ENCODE data around the gene GIPR. TPM values are rescaled to one million over a fixed set of nuclear protein-coding genes. Genes with fewer than 3 reads are reported as not detected.

Gene GIPR
- total RNA-seq, 2 donors from 2014 or later: 10.8 to 14.6 TPM

DNA sequence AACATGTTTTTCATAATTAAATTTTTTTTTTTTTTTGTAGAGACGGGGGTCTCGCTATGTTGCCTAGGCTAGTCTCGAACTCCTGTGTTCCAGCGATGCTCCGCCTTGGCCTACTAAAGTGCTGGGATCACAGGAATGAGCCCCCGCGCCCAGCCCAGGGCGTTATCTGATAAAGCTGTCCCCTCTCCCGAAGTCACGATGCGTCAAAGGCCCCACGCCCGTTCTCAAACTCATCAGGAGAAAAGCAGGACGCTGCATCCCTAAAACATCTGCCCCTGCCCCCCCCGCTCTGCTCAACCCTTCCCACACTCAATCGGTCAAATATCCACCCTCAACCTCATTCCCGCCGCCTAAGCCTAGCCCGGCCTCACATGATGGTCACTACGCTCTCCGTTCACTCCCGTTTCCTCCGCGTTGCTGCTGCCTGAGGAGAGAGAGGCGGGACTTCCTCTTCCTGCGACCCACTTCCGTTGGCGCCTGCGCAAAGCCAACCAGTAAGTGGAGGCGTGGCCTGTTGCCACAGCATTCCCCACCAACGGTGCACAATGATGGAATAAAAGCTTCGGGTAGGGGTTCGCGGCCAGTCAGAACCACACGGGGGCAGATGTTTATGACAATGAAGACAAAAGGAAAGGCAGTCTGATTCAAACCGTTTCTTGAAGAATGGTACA lies 23.6 kb downstream of the GIPR start, which contains the start of gene SNRPD2:
Gene SNRPD2 (minus strand): TSS at position 438 of the 671 bp plus-strand sequence. CDS start 65 bp downstream, at position 373.
- no peaks in the 10 kb centered on the region for H3K27me3 Mint-ChIP-seq (ENCODE audit: insufficient read depth)
- Histone ChIP-seq H3K4me3 (ENCODE audit: low read length) (peak within 1 kb of the TSS; percentile 95), H3K27ac (ENCODE audit: low read depth, low read length) (peak within 1 kb of the TSS; percentile 84), H3K27me3 (ENCODE audit: control insufficient read depth, insufficient read depth, low read length, poor library complexity, severe bottlenecking) (no peaks in the 10 kb centered on the region), H3K4me1 (ENCODE audit: control insufficient read depth, insufficient read depth, low read length) (no peaks in the 10 kb centered on the region), H3K36me3 (ENCODE audit: control insufficient read depth, insufficient read depth, low read length) (peaks cover 43% of the 10 kb centered on the region), H3K9ac (ENCODE audit: extremely low read depth, low read length, poor library complexity, severe bottlenecking) (peak within 1 kb of the TSS; percentile 88), H3K9me3 (ENCODE audit: control insufficient read depth, low read length) (no peaks in the 10 kb centered on the region)
- peak; percentile 98 for DNase-seq
- H3K4me1 Mint-ChIP-seq: no peaks in the 10 kb centered on the region
- peaks cover 47% of the 10 kb centered on the region for H3K36me3 Mint-ChIP-seq (ENCODE audit: low read depth)
- WGBS, 2 experiments (ENCODE audit: insufficient coverage in 1 of 2, insufficient read length in 1 of 2): 0 to 1% methylated on average over 24 to 36 of the region's 36 CpGs
- peak within 1 kb of the TSS; percentile 99 for H3K27ac Mint-ChIP-seq
- no peaks in the 10 kb centered on the region for H3K9me3 Mint-ChIP-seq
- TF ChIP-seq, protein P1, sequence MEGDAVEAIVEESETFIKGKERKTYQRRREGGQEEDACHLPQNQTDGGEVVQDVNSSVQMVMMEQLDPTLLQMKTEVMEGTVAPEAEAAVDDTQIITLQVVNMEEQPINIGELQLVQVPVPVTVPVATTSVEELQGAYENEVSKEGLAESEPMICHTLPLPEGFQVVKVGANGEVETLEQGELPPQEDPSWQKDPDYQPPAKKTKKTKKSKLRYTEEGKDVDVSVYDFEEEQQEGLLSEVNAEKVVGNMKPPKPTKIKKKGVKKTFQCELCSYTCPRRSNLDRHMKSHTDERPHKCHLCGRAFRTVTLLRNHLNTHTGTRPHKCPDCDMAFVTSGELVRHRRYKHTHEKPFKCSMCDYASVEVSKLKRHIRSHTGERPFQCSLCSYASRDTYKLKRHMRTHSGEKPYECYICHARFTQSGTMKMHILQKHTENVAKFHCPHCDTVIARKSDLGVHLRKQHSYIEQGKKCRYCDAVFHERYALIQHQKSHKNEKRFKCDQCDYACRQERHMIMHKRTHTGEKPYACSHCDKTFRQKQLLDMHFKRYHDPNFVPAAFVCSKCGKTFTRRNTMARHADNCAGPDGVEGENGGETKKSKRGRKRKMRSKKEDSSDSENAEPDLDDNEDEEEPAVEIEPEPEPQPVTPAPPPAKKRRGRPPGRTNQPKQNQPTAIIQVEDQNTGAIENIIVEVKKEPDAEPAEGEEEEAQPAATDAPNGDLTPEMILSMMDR (conservative IDR thresholded peaks at IDR 0.05): peak; percentile 14
- H3K4me3 Mint-ChIP-seq: peak within 1 kb of the TSS; percentile 93

- peaks cover 38% of the 10 kb centered on the region for H3K36me3 ChIP-seq (ENCODE audit: control insufficient read depth, insufficient read depth, low read length)
- peak within 1 kb of the TSS; percentile 84 for H3K27ac ChIP-seq (ENCODE audit: low read depth, low read length)
- Mint-ChIP-seq H3K4me3 (peak within 1 kb of the TSS; percentile 93), H3K4me1 (no peaks in the 10 kb centered on the region), H3K9me3 (no peaks in the 10 kb centered on the region), H3K36me3 (ENCODE audit: low read depth) (peaks cover 42% of the 10 kb centered on the region), H3K27me3 (ENCODE audit: insufficient read depth) (no peaks in the 10 kb centered on the region), H3K27ac (peak within 1 kb of the TSS; percentile 99)
- peak within 1 kb of the TSS; percentile 88 for H3K9ac ChIP-seq (ENCODE audit: extremely low read depth, low read length, poor library complexity, severe bottlenecking)
- 0% methylated on average over 47 to 70 of the region's 70 CpGs for WGBS, 2 experiments (ENCODE audit: insufficient coverage in 1 of 2, insufficient read length in 1 of 2)
- TF ChIP-seq, protein P1 (conservative IDR thresholded peaks at IDR 0.05): no peak
- H3K27me3 ChIP-seq (ENCODE audit: control insufficient read depth, insufficient read depth, low read length, poor library complexity, severe bottlenecking): no peaks in the 10 kb centered on the region
- peak; percentile 99 for DNase-seq
- H3K4me3 ChIP-seq (ENCODE audit: low read length): peak within 1 kb of the TSS; percentile 95
- no peaks in the 10 kb centered on the region for H3K9me3 ChIP-seq (ENCODE audit: control insufficient read depth, low read length)
- no peaks in the 10 kb centered on the region for H3K4me1 ChIP-seq (ENCODE audit: control insufficient read depth, insufficient read depth, low read length)
These were observed 24.4 kb downstream of the GIPR start, which contains the start of gene QPCTL for GRCh38 chr19:45692187-45693105. Gene QPCTL, plus strand, starts transcription at chr19:45692666. Its CDS starts 38 bp downstream, at chr19:45692704.

- Histone ChIP-seq H3K36me3 (ENCODE audit: control insufficient read depth, insufficient read depth, low read length) (peaks cover 38% of the 10 kb centered on the region), H3K9ac (ENCODE audit: extremely low read depth, low read length, poor library complexity, severe bottlenecking) (peak overlapping the region; percentile 79), H3K27ac (ENCODE audit: low read depth, low read length) (peak overlapping the region; percentile 50), H3K27me3 (ENCODE audit: control insufficient read depth, insufficient read depth, low read length, poor library complexity, severe bottlenecking) (no peaks in the 10 kb centered on the region), H3K9me3 (ENCODE audit: control insufficient read depth, low read length) (no peaks in the 10 kb centered on the region), H3K4me3 (ENCODE audit: low read length) (peak overlapping the region; percentile 95), H3K4me1 (ENCODE audit: control insufficient read depth, insufficient read depth, low read length) (no peaks in the 10 kb centered on the region)
- Mint-ChIP-seq H3K36me3 (ENCODE audit: low read depth) (peaks cover 37% of the 10 kb centered on the region), H3K27me3 (ENCODE audit: insufficient read depth) (no peaks in the 10 kb centered on the region), H3K9me3 (no peaks in the 10 kb centered on the region), H3K4me3 (peak overlapping the region; percentile 93), H3K4me1 (no peaks in the 10 kb centered on the region), H3K27ac (peak overlapping the region; percentile 93)
- peak; percentile 95 for DNase-seq
- 0 to 2% methylated on average over 10 to 16 of the region's 22 CpGs for WGBS, 2 experiments (ENCODE audit: insufficient coverage in 1 of 2, insufficient read length in 1 of 2)
- TF ChIP-seq, protein P1 (conservative IDR thresholded peaks at IDR 0.05): peak; percentile 92
These were observed 25.2 kb downstream of the GIPR start for GRCh38 chr19:45693106-45693788.
